Smooth muscle cell (in vitro differentiated cells): Measurements from ENCODE around the gene OMP. TPM values are rescaled to one million over a fixed set of nuclear protein-coding genes. Genes with fewer than 3 reads are reported as not detected.

Experiments
- DNase-seq: peaks from one replicate; lab custom pipeline; 2025; ENCODE audit not compliant: unreplicated experiment; lab: John Stamatoyannopoulos, UW
- H2AFZ ChIP-seq: fragments of 200-600 bp; sonication (generic); 2 replicates; pipeline ENCODE4 v1.6.0; 2016; ENCODE audit warnings: antibody characterized with exemption, low read depth, mild to moderate bottlenecking
- H3F3A ChIP-seq: fragments of 200-600 bp; sonication (generic); 2 replicates; pipeline ENCODE4 v1.6.0; 2017; ENCODE audit warnings: antibody characterized with exemption, low read depth
- H3K27ac ChIP-seq: fragments of 200-600 bp; sonication (generic); 2 replicates; pipeline ENCODE4 v1.5.1; 2016; ENCODE audit warnings: low read depth, mild to moderate bottlenecking
- H3K27me3 ChIP-seq: fragments of 200-600 bp; sonication (generic); 2 replicates; pipeline ENCODE4 v1.6.1; 2016; ENCODE audit warnings: low read depth, mild to moderate bottlenecking
- H3K36me3 ChIP-seq: fragments of 200-600 bp; sonication (generic); 2 replicates; pipeline ENCODE4 v1.5.1; 2016; ENCODE audit warnings: low read depth
- H3K4me1 ChIP-seq: fragments of 200-600 bp; sonication (generic); 2 replicates; pipeline ENCODE4 v1.5.1; 2016; ENCODE audit warnings: low read depth
- H3K4me2 ChIP-seq: fragments of 200-600 bp; sonication (generic); 2 replicates; pipeline ENCODE4 v1.6.0; 2016; ENCODE audit warnings: mild to moderate bottlenecking
- H3K4me3 ChIP-seq: fragments of 200-600 bp; sonication (generic); 2 replicates; pipeline ENCODE4 v1.5.1; 2016; ENCODE audit warnings: mild to moderate bottlenecking
- H3K79me2 ChIP-seq: fragments of 200-600 bp; sonication (generic); 2 replicates; pipeline ENCODE4 v1.6.0; 2016; ENCODE audit warnings: low read depth, mild to moderate bottlenecking
- H3K9ac ChIP-seq: fragments of 200-600 bp; sonication (generic); 2 replicates; pipeline ENCODE4 v1.6.0; 2016; ENCODE audit warnings: low read depth
- H3K9me3 ChIP-seq: fragments of 200-600 bp; sonication (generic); replicated peaks from 2 replicates; pipeline ENCODE4 v1.5.1; 2016; ENCODE audit warnings: low read depth
- H4K20me1 ChIP-seq: fragments of 200-600 bp; sonication (generic); 2 replicates; pipeline ENCODE4 v1.6.0; 2016; ENCODE audit warnings: low read depth
- CTCF ChIP-seq: fragments of 200-600 bp; sonication (generic); IDR thresholded peaks from 2 replicates; pipeline ENCODE4 v1.5.1; 2017; ENCODE audit warnings: borderline replicate concordance, mild to moderate bottlenecking, antibody characterized with exemption; ENCODE audit not compliant: insufficient read depth, poor library complexity, severe bottlenecking
- WGBS: methylation state at CpG from one replicate; pipeline ENCODE4 v1.1.7; 2016; ENCODE audit warnings: low lambda C conversion rate; 5-methylcytosine and 5-hydroxymethylcytosine counted together
- polyA plus RNA-seq: library from polyadenylated mRNA; unstranded; fragments of >200 nt; fragmentation: Nextera tagmentation; extraction: Ambion mirVana; gene quantifications from 2 replicates; pipeline ENCODE4 v1.2.1, GENCODE V29; 2016
- total RNA-seq: library from RNA; depleted of rRNA; stranded (reverse); fragments of >200 nt; gene quantifications from 2 replicates; pipeline ENCODE4 v1.2.3, GENCODE V29; 2014

Gene OMP
- total and polyA plus RNA-seq, 2 experiments from 2014 or later, result not detected

GRCh38 chr11:77141475-77141874, 38.8 kb downstream of the OMP start:
- Histone ChIP-seq H3K79me2 (no peaks in the 10 kb centered on the region), H3K4me1 (peaks cover 9% of the 10 kb centered on the region), H3K9ac (no peak overlapping the region), H4K20me1 (no peaks in the 10 kb centered on the region), H3F3A (no peaks in the 10 kb centered on the region), H3K9me3 (no peaks in the 10 kb centered on the region), H3K4me3 (no peak overlapping the region), H3K27me3 (no peaks in the 10 kb centered on the region), H3K27ac (no peak overlapping the region), H2AFZ (no peak overlapping the region), H3K4me2 (no peak overlapping the region), H3K36me3 (no peaks in the 10 kb centered on the region)
- no peak for TF ChIP-seq CTCF
- 99% methylated on average over 4 of the region's 4 CpGs for WGBS
- DNase-seq, result no peak

GRCh38 chr11:77142091-77142975, 39.7 kb downstream of the OMP start:
- DNase-seq, result no peak
- Histone ChIP-seq H4K20me1 (no peaks in the 10 kb centered on the region), H3K27ac (no peak overlapping the region), H3K4me1 (peaks cover 9% of the 10 kb centered on the region), H3K27me3 (no peaks in the 10 kb centered on the region), H3K9me3 (no peaks in the 10 kb centered on the region), H3K79me2 (no peaks in the 10 kb centered on the region), H3K4me2 (no peak overlapping the region), H3K9ac (no peak overlapping the region), H2AFZ (no peak overlapping the region), H3K36me3 (no peaks in the 10 kb centered on the region), H3K4me3 (no peak overlapping the region), H3F3A (no peaks in the 10 kb centered on the region)
- 90% methylated on average over 11 of the region's 11 CpGs for WGBS
- TF ChIP-seq CTCF, result no peak

GRCh38 chr11:77143405-77144020, 40.9 kb downstream of the OMP start:
- Histone ChIP-seq H2AFZ (no peak overlapping the region), H3K4me3 (no peak overlapping the region), H3K4me1 (peaks cover 19% of the 10 kb centered on the region), H3K9me3 (no peaks in the 10 kb centered on the region), H3F3A (no peaks in the 10 kb centered on the region), H3K27ac (no peak overlapping the region), H3K9ac (no peak overlapping the region), H4K20me1 (no peaks in the 10 kb centered on the region), H3K4me2 (no peak overlapping the region), H3K36me3 (no peaks in the 10 kb centered on the region), H3K79me2 (no peaks in the 10 kb centered on the region), H3K27me3 (no peaks in the 10 kb centered on the region)
- 94% methylated on average over 8 of the region's 8 CpGs for WGBS
- TF ChIP-seq CTCF, result no peak
- DNase-seq, result no peak
